ENCODE results near the gene TPST1.
"Not testable (repeated sequence)": the region's sequence is repeated elsewhere in the genome, so short reads cannot be mapped to it uniquely, and the experiment has no call there.

TPST1 gene

GRCh38 chr7:66204822-66205740, at the start of gene TPST1:
Gene TPST1, plus strand, starts transcription at chr7:66205334. Its CDS starts 35,092 bp downstream, at chr7:66240426.
- DNase-seq (ENCODE audit: low read depth): peak; percentile 73

GRCh38 chr7:66156035-66156434, 49.1 kb upstream of the TPST1 start:
- DNase-seq (ENCODE audit: low read depth): not testable (repeated sequence)

- DNase-seq (ENCODE audit: low read depth): no peak
Observed at GRCh38 chr7:66157060-66157459, 48.1 kb upstream of the TPST1 start.

- DNase-seq (ENCODE audit: low read depth): no peak
Observed at GRCh38 chr7:66162622-66163021, 42.5 kb upstream of the TPST1 start.

- DNase-seq (ENCODE audit: low read depth): no peak
Observed at GRCh38 chr7:66163186-66163610, 41.9 kb upstream of the TPST1 start.

GRCh38 chr7:66164356-66164755, 40.8 kb upstream of the TPST1 start:
- no peak for DNase-seq (ENCODE audit: low read depth)

GRCh38 chr7:66167773-66168387, 37.3 kb upstream of the TPST1 start:
- no peak for DNase-seq (ENCODE audit: low read depth)

- DNase-seq (ENCODE audit: low read depth): no peak
Observed at GRCh38 chr7:66169616-66170015, 35.5 kb upstream of the TPST1 start.

- DNase-seq (ENCODE audit: low read depth): no peak
Observed at GRCh38 chr7:66170309-66171231, 34.6 kb upstream of the TPST1 start.

- not testable (repeated sequence) for DNase-seq (ENCODE audit: low read depth)
Observed at GRCh38 chr7:66172536-66173401, 32.4 kb upstream of the TPST1 start.

GRCh38 chr7:66173856-66174255, 31.3 kb upstream of the TPST1 start:
- no peak for DNase-seq (ENCODE audit: low read depth)

GRCh38 chr7:66175006-66175405, 30.1 kb upstream of the TPST1 start:
- not testable (repeated sequence) for DNase-seq (ENCODE audit: low read depth)

GRCh38 chr7:66176914-66177313, 28.2 kb upstream of the TPST1 start:
- no peak for DNase-seq (ENCODE audit: low read depth)

GRCh38 chr7:66178258-66178657, 26.9 kb upstream of the TPST1 start:
- no peak for DNase-seq (ENCODE audit: low read depth)

- DNase-seq (ENCODE audit: low read depth): no peak
Observed at GRCh38 chr7:66181329-66181728, 23.8 kb upstream of the TPST1 start.

- no peak for DNase-seq (ENCODE audit: low read depth)
Observed at GRCh38 chr7:66181845-66182244, 23.3 kb upstream of the TPST1 start.

GRCh38 chr7:66182920-66183319, 22.2 kb upstream of the TPST1 start:
- DNase-seq (ENCODE audit: low read depth): no peak

GRCh38 chr7:66183700-66184099, 21.4 kb upstream of the TPST1 start:
- no peak for DNase-seq (ENCODE audit: low read depth)

GRCh38 chr7:66185680-66186187, 19.4 kb upstream of the TPST1 start:
- no peak for DNase-seq (ENCODE audit: low read depth)

- no peak for DNase-seq (ENCODE audit: low read depth)
Observed at GRCh38 chr7:66186991-66187390, 18.1 kb upstream of the TPST1 start.

- DNase-seq (ENCODE audit: low read depth): no peak
Observed at GRCh38 chr7:66187905-66188304, 17.2 kb upstream of the TPST1 start.

Measured in stimulated activated CD8-positive, alpha-beta memory T cell treated with anti-CD3 and anti-CD28 coated beads, Interleukin-4, amount 100 ng/mL, for 24 hours (primary cell).